Tibial nerve (tissue), 4 donors: ENCODE measurements around the gene TAGLN2. TPM values are rescaled to one million over a fixed set of nuclear protein-coding genes. Genes with fewer than 3 reads are reported as not detected.

Experiments
- DNase-seq, 2 donors: peaks; one replicate each; pipeline ENCODE4 v3.0.0-alpha.2; 2019; ENCODE audit warnings: low spot score in 2 of 2
- H3K27ac ChIP-seq, 4 donors: fragments of 200-600 bp; sonication (generic) in 3 of 4; one replicate each; pipeline ENCODE4 v1.5.1; 2017 to 2019; ENCODE audit warnings: mild to moderate bottlenecking in 1 of 4
- H3K27me3 ChIP-seq, 2 donors: fragments of 200-600 bp; sonication (generic) in 1 of 2; one replicate each; pipeline versions ENCODE4 v1.5.1 to v1.6.0; 2017 to 2019
- H3K36me3 ChIP-seq, 3 donors: fragments of 200-600 bp; sonication (generic); one replicate each; pipeline ENCODE4 v1.5.1; 2018 to 2019
- H3K4me1 ChIP-seq, 4 donors: fragments of 200-600 bp; sonication (generic) in 3 of 4; one replicate each; pipeline ENCODE4 v1.5.1; 2017 to 2019
- H3K4me3 ChIP-seq, 4 donors: fragments of 200-600 bp; sonication (generic) in 3 of 4; one replicate each; pipeline ENCODE4 v1.5.1; 2017 to 2019; ENCODE audit warnings: mild to moderate bottlenecking in 1 of 4, moderate library complexity in 1 of 4
- H3K9me3 ChIP-seq, 4 donors: fragments of 200-600 bp; sonication (generic) in 3 of 4; one replicate each; pipeline ENCODE4 v1.5.1; 2017 to 2019
- CTCF ChIP-seq, 5 experiments: fragments of 200-600 bp in 3 of 5; fragments of 450-650 bp in 2 of 5; sonication (generic) in 3 of 5; IDR thresholded peaks; one replicate each; pipeline ENCODE4 v1.5.1; 2016 to 2019; ENCODE audit warnings: antibody characterized with exemption in 5 of 5, mild to moderate bottlenecking in 3 of 5, moderate library complexity in 2 of 5
- EP300 ChIP-seq, 2 donors: sonication (generic); formaldehyde crosslinking; IDR thresholded peaks; one replicate each; pipeline ENCODE4 v1.6.1; 2017; ENCODE audit warnings: antibody characterized with exemption in 2 of 2, mild to moderate bottlenecking in 1 of 2
- POLR2A ChIP-seq, 2 donors: fragments of 450-650 bp; IDR thresholded peaks; one replicate each; pipeline ENCODE4 v1.6.1; 2017; ENCODE audit warnings: antibody characterized with exemption in 2 of 2, mild to moderate bottlenecking in 2 of 2, moderate library complexity in 2 of 2
- WGBS, 2 donors: methylation state at CpG; one replicate each; pipeline ENCODE4 v1.1.5; 2018; 5-methylcytosine and 5-hydroxymethylcytosine counted together
- total RNA-seq, 4 donors: library from RNA; depleted of rRNA; stranded (reverse); fragments of >200 nt; gene quantifications; one replicate each; pipeline ENCODE4 v1.1.0, GENCODE V29; 2016

The TAGLN2 gene
- total RNA-seq, 4 donors from 2014 or later: 149 to 205 (median 168) TPM

GRCh38 chr1:159949981-159950381 is 24.7 kb upstream of the TAGLN2 start:
- H3K27ac ChIP-seq: no peak overlapping the region
- no peak for TF ChIP-seq POLR2A (IDR thresholded peaks at IDR 0.05)
- no peak for TF ChIP-seq EP300 (IDR thresholded peaks at IDR 0.05)
- TF ChIP-seq CTCF (IDR thresholded peaks at IDR 0.05): no peak
- peaks cover 0 to 11% (median 4%) of the 10 kb centered on the region in 4 donors for H3K4me1 ChIP-seq
- H3K4me3 ChIP-seq: no peak overlapping the region
- no peaks in the 10 kb centered on the region for H3K9me3 ChIP-seq
- H3K27me3 ChIP-seq: peaks cover 0 to 18% of the 10 kb centered on the region in 2 donors
- H3K36me3 ChIP-seq: no peaks in the 10 kb centered on the region
- no peak for DNase-seq
- 89 to 95% methylated on average over 4 of the region's 4 CpGs for WGBS, 2 donors

GRCh38 chr1:159949123-159949522 is 23.8 kb upstream of the TAGLN2 start:
- Histone ChIP-seq H3K27ac (no peak overlapping the region), H3K36me3 (no peaks in the 10 kb centered on the region), H3K4me3 (no peak overlapping the region), H3K9me3 (no peaks in the 10 kb centered on the region), H3K27me3 (peaks cover 0 to 24% of the 10 kb centered on the region in 2 donors), H3K4me1 (peaks cover 0 to 15% (median 5%) of the 10 kb centered on the region in 4 donors)
- no peak for TF ChIP-seq POLR2A (IDR thresholded peaks at IDR 0.05)
- TF ChIP-seq CTCF (IDR thresholded peaks at IDR 0.05): no peak
- TF ChIP-seq EP300 (IDR thresholded peaks at IDR 0.05): no peak
- no peak for DNase-seq
- WGBS, 2 donors: 64 to 66% methylated on average over 6 of the region's 6 CpGs

GRCh38 chr1:159947942-159948341 is 22.6 kb upstream of the TAGLN2 start:
- Histone ChIP-seq H3K36me3 (no peaks in the 10 kb centered on the region), H3K27ac (no peak overlapping the region), H3K9me3 (no peaks in the 10 kb centered on the region), H3K27me3 (peaks cover 0 to 33% of the 10 kb centered on the region in 2 donors), H3K4me1 (peaks cover 0 to 15% (median 5%) of the 10 kb centered on the region in 4 donors), H3K4me3 (no peak overlapping the region)
- no peak for DNase-seq
- TF ChIP-seq EP300 (IDR thresholded peaks at IDR 0.05) (no peak), POLR2A (IDR thresholded peaks at IDR 0.05) (no peak), CTCF (IDR thresholded peaks at IDR 0.05) (no peak)
- 68 to 73% methylated on average over 1 of the region's 1 CpG for WGBS, 2 donors

GRCh38 chr1:159946242-159947187 is 21.2 kb upstream of the TAGLN2 start:
- Histone ChIP-seq H3K4me1 (peaks cover 0 to 15% (median 5%) of the 10 kb centered on the region in 4 donors), H3K36me3 (no peaks in the 10 kb centered on the region), H3K27ac (peak overlapping the region in 1 of 4 donors; percentile 54), H3K9me3 (no peaks in the 10 kb centered on the region), H3K4me3 (peak overlapping the region in 1 of 4 donors; percentile 55), H3K27me3 (peaks cover 0 to 31% of the 10 kb centered on the region in 2 donors)
- TF ChIP-seq CTCF (IDR thresholded peaks at IDR 0.05): no peak
- DNase-seq: no peak
- 52 to 54% methylated on average over 9 of the region's 9 CpGs for WGBS, 2 donors
